GM19351 (cell line): ENCODE data around the gene RIMBP2.

Experiments used
- ATAC-seq: cut with Tn5 transposase; IDR thresholded peaks from one replicate; pipeline ENCODE4 v1.9.1; 2021; ENCODE audit warnings: mild to moderate bottlenecking, moderate library complexity; ENCODE audit not compliant: unreplicated experiment

RIMBP2 gene

DNA sequence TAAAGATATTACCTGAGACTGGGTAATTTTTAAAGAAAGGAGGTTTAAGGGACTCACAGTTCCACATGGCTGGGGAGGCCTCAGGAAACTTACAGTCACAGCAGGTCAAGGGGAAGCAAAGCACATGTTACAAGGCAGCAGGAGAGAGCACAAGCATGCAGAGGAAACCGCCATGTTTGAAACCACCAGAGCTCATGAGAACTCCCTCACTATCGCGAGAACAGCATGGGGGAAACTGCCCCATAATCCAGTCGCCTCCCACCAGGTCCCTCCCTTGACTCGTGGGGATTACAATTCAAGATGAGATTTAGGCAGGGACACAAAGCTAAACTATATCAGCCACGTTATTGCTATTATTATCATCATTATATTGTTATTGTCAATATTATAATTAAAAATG, 138.7 kb downstream of the RIMBP2 start:
- ATAC-seq = no peak

DNA sequence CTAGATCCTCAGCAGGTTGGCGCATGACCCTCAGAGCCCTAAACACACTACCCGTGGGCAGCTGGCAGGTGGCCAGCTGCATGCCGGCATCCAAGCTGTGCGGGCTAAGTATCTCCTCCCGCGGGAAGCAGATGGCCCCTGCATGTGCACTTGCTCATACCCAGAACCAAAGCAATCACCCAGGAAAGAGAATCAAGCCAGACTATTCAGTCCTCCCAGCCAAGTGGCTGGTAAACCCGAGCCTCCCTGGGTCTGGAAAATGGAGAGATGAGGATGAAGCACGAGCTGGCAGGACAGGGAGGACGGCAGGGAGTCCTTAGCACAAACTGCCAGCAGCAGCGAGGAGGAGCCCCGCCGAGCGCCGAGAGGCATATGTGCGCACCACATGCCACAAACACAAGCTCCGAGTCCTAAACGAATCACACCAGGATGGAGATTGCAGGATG, 139.7 kb downstream of the RIMBP2 start:
- ATAC-seq = no peak

DNA sequence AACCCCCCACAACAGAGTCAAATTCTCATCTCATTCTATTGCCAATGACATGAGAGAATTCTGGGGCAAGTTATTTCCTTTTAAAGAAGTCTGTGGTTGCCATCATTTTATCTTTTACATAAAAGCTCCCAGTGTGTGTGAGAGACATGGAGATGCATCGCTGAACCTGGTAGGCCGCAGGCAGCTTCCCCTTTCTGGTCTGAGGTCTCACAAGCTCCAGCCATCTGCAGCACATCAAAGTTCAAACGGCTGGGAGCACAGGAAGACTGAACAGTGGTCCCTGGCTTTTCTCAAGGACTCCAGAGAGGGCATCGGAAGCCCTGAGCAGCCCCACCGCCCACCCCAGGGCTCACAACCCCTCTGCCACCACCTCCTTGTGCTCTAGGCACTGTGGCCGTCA, 141.7 kb downstream of the RIMBP2 start:
- ATAC-seq = no peak

DNA sequence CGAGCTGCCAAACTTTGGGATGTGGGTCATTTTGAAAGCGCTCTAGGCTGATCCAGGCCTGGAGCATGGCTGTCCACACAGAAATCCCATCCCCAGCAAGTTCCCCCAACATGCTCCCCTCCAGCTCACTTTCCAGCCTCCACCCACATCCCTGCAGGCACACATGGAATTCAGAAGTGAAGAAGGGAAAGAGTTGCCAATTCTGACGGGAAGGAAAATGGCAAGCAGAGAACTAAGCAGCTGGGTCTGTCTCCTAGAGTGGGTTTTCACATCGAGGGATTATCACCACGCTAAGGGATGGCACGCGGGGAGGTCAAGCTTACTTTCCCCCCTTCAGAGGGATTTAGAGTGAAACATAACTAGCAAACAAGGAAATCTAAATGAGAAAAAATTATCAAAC, 142.3 kb downstream of the RIMBP2 start:
- no peak for ATAC-seq

DNA sequence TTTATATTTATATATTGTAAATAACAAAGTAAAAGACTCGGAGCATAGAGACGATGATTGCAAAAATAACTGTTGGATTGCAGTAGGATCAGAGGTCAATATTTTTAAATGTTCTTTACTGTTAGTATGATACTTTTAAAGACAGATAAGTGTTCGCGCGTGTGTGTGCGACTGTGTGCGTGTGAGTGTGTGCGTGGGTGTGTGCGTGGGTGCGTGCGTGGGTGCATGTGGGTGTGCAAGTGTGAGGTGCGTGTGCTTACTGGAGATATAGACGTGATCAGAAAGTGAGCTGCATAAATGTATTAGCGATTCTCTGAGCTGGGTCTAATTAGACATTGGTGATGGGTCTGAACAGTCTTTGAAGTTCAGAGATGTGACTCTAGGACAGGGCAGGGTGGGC, 142.9 kb downstream of the RIMBP2 start:
- ATAC-seq = no peak

DNA sequence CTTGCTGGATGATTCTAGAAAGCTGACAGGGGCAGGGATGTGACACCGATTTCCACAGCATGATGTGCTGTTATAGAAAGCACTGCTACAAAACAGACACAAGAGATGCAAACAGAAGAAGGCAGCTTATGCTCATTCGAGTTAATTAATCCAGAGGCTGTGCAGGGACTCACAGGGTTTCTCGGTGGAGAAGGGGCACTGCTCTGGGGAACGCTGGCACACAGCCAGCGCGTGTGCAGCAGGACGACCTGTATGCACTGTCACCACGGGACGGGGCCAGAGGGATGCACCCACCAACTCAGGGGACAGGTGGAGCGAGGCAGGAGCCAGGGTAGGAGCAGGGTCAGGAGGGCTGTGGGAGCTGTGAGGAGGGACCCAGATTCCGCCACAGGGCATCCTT, 143.5 kb downstream of the RIMBP2 start:
- ATAC-seq = no peak

DNA sequence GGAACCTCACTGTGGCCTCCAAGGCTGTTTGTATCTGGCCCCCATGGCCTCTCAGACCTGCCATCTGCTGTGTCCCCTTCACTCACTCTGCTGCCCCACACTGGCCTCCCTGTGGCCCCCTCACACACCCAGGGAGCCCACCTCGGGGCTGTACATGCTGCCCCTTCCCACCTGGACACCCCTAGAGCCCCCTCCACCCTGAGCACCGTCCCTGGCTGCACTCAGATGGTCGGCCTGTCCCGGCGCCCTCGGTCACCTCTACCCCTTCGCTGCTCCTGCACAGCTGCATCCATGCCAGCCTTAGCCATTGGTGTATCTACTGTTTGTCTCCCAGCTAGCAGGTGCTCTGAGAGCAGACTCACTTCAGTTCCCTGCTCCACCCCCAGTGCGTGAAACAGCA, 144.4 kb downstream of the RIMBP2 start:
- no peak for ATAC-seq

DNA sequence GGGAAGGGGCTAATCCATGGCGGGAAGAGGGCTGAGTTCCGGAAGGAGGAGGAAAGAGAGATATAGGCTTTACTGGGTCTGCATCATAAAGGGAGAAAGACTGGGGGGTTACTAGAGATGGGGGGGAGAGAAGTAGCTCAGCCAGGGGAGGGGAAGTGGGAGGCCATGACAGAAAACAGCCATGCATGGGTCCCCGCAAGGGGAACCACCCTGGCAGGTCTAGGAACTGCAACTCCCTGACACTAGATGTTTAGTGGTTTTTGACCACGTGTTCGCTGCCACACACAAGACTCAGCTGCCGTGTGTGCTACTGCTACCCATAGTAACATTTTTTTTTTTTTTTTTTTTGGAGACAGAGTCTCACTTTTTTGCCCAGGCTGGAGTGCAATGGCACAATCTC, 145.0 kb downstream of the RIMBP2 start:
- ATAC-seq = no peak

DNA sequence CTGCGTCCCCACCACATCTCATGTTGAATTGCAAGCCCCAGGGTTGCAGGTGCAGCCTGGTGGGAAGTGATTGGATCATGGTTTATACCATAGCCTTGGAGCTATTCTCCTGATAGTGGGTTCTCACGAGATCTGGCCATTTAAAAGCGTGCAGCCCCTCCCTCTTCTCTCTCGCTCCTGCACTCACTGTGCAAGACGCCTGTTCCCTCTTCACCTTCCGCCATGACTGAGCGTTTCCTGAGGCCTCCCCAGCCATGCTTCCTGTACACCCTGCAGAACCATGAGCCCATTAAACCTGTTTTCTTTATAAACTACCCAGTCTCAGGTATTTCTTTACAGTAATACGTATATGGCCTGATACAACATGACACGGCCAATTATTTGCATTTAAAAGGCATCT, 146.6 kb downstream of the RIMBP2 start:
- no peak for ATAC-seq

DNA sequence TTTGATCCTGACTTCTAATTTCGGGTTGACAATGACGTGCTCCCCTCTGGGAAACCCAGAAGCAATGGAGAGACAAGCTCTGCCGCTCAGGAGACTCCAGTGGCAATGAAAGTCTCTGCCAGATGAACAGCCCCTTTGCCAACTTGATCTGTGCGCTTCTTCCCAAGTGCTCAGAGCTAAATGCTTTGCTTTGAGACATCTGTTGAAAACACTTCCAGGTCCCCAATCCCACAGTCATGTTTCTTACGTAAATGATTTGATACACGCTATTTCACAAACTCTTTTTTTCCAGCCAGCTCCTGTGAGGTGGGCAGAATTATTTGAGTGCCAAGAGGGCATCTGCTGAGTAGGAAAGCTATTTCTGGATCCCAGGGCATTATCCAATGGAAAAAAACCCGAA, 147.6 kb downstream of the RIMBP2 start:
- no peak for ATAC-seq

DNA sequence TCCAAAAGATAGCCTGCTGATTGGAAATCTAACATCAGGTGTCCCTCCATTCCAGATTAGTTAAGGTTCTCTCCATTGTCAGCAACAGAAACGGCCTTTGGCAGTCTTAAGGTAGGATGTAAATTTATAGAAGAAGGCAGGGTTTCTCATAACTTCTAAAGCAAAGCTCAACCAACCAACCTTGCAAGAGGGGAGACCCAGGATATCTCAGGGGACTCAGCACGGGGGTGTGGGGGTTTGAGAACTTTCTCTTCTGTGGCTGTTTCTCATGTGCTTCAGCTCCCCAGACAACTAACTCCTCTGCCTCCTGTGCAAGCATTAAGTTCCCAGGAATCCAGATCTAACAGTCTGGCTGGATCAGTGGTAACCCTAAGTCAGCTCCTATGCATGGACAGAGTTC, 148.1 kb downstream of the RIMBP2 start:
- ATAC-seq = no peak

DNA sequence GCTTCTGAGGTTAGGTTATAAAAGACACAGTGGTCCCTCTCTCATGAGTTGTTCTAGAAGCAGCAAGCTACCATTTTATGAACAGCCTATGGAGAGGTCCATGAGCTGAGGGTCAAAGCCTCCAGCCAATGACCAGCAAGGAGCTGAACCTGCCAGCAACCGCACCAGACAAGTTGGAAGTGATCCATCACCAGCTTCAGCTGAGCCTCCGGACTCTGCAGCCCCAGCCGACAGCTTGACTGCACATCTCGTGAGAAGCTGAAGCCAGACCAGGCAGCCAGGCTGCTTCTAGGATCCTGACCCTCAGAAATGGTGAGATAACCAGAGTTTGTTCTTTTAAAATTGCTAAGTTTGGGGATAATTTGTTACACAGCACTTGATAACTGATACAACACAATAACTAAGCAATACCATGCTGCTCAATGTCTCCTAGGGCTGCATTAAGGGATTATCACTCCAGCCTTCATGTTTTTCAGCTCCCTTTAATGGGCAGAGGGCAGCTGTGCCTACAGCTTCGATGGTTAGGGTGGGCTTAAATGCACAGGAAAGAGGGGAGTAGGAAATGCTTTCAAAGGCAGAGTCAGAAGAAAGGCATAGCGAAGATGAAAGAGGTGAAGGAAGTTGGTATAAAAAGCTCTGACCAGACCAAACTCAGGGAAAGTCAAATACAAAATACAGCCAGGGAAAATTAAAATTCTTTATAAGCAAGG, 149.5 kb downstream of the RIMBP2 start:
- ATAC-seq = no peak

DNA sequence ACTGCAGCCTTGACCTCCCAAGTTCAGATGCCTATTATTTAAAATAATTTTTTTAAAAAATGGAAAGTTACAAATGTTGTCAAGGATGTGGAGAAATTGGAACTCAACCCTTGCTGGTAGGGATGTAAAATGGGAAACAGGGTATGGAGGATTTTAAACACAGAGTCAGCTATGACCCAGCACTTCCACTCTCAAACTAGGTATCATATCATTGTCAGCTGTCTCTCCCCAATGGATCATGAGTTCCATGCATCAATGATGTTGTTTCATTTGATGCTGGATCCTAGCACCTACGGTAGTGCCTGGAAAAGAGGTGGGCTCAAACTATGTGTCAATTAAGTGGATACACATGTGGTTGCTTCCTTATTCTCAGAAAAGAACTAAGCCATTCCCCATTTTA, 150.9 kb downstream of the RIMBP2 start:
- ATAC-seq = no peak

DNA sequence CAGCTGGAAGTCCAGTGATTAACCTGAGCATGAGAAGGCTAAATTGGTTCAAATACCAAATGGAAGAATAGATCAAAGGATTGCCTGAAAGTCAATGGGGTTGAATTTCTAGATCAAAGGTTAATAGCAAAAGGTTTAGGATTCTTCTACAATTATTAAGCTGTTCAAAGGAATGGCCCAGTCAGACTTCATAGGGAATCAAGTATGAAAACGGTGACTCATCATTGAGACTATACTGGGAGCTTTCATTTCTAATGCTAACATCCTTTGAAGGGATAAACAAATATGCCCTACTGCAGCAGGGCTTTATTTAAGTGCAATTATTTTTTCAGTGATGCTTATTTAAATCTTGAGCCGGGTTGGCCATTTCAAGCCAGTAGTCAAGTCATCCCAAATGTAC, 152.8 kb downstream of the RIMBP2 start:
- no peak for ATAC-seq

DNA sequence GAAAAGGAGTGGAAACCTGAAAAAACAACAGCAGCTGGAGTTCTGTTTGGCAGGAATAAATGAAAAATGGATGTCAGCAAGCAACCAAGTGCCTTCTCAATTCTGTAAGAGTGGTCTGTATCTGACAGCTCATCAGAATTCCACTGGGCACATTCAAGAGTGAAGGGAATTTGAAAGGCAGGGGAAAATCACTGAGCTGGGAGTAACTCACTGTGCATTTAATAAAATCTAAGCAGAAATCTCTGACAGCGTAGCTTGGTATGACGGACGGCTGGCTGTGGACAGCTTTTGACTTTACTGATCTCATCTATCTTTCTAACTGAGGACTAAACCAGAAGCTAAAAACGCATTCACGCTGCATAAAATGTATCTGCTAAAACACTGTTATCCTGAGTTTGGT, 153.4 kb downstream of the RIMBP2 start:
- no peak for ATAC-seq

DNA sequence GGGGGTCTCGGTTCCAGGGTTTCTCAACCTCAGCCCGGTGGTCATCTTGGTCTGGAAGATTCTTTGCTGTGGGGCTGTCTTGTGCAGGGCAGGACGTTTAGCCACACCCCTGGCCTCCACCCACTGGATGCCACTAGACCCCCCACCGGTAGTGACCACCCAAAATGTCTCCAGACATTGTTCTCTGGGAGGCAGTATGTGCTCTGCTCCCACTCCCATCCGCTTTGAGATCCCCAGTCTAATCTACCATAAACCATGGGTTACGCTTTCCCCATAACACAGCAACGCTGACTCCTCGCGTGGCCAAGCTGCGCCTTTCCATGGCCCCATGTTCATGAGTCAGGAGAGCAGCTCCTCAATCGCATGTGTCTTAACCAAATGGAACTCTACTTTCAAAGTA, 155.8 kb downstream of the RIMBP2 start:
- no peak for ATAC-seq

DNA sequence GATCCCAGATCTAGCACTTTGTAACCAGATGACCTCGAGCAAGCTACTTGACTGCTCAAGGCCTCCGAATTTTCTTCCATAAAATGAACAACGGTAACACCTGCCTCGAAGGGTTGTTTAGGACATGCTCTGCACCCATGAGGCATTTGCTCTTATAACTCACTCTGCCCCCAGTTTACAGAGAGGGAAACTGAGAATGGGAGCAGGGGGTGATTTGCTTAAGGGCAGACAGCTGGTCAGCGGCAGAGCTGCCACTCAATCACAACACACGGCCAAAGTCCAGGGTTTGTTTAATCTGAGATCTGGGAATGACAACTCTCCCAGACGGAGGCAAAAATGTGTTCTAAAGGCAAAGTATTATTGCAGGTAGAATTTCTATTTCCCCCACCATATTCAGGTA, 156.3 kb downstream of the RIMBP2 start:
- no peak for ATAC-seq

DNA sequence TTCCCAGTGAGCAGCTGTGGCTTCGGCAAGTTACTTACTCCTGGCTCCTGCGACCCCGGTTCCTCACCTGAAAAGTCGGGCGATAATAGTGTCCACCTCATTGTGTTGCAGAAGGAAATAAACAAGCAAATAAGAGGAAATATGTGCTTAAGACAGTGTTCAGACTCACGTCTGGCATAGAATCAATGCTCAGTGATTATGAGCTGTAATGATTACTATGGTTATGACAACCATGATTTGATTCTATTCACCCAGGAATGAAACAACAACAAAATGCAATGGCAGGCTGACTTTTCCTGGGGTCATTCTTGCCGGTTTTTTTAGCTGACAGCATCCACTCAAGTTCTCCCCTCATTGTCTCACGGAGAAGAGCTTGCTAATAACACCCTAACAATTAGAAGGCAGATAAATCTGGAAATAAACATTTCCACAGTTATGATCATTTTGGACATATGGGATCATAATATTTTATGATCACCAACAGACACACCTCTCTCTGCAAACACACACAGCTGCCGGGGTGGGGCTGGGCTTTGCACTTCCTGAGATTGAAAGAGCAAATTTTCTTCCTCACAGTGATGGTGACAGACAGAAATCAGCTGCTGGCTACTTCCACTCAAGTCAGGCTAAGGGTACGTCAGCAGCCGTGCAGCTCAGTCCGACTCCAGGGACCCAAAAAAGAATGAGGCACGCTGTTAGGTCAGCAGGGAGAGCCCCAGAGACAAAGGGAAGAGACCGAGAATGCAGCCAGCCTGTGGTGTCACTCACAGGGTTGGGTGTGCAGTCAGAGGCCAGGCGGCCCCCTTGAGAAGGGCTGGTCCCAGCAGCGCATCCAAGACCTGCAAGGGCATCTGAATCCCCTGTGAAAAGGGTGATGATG, 158.0 kb downstream of the RIMBP2 start:
- ATAC-seq = no peak

DNA sequence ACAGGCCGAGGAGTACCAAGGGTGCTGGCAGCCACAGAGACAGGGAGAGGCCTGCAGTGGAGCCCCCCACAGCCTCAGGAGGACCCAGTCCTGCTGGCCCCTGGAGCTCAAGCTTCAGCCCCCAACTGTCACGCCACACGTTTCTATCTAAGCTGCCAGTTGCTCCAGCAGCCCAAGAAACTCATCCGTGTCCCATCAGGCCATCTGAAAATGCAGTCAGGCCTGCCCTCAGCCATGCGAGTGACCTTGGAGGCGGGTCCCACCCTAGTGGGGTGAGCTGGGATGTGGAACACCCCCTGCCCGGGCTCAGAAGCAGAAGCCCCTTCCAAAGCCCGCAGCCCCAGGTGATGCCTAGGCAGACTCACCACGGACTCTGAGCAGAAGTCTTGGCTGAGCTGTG, 158.9 kb downstream of the RIMBP2 start:
- no peak for ATAC-seq

DNA sequence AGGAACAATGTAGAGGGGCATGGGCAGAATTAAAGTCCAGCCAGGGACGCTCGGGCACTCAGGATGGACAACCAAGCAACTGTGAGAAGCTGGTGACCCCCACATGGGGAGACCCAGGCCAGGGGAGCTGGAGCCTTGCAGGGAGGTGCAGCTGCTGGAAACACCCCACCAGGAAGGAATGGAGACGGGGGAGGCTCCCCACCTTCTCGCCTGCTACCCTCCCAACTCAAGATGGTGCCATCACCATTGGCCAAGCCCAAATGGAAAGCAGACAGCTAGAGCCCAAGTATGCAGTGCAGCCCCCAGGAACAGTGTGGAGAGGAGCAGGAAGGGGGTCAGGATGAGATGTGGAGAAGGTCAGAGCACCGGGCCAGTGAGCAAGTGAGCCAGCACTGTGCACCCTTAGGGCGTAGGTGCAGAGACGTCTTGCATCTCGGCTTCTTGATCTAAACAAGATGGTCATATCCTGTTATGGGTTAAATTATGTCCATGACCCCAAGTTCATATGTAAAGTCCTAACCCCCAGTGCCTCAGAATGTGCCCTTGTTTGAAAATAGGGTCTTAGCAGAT, 159.5 kb downstream of the RIMBP2 start:
- no peak for ATAC-seq

DNA sequence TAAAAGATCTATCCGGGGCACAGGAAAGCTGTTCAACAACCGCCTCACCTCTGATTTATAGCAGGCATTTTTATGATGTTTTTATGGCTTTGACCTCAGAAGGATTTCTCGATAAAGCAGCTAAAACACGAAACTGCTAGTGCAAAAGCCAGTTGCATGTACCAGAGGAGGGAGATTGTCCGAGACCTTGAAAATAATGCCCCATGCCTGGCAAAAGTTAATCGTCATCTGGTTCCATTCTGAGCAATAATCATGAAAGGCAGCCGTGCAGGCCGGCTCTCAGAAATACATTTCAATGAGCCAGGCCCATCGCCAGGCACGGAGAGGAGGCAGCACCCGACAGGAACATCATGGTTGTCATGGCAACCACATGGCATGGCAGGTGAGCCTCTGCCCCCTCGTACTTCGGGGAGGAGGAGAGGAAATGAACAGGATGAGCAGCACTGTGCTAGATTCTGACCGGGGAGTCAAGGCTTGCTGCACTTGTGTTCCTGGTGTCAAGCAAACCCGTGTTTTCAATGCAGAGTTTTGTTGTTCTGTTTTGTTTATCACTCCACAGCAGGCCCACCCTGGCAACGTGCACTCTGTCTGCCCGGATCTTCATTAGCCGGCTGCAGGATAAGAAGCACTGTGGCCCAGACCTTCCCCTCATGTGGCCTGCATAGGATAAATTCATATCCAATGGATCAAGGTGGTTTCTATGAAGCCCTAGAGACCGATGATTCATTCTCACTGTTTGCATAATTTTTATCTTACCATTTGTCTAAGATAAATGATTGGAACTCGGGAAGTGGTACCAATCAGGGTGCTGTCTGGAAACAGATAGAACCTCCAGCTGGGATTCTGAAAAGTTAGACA, 160.2 kb downstream of the RIMBP2 start:
- ATAC-seq = no peak
